ENCODE results near the gene TKT.
A peak's percentile ranks its signal among the peaks of the same experiment; 100 is the strongest.
"Not testable (repeated sequence)": the region's sequence is repeated elsewhere in the genome, so short reads cannot be mapped to it uniquely, and the experiment has no call there.

The TKT gene, protein sequence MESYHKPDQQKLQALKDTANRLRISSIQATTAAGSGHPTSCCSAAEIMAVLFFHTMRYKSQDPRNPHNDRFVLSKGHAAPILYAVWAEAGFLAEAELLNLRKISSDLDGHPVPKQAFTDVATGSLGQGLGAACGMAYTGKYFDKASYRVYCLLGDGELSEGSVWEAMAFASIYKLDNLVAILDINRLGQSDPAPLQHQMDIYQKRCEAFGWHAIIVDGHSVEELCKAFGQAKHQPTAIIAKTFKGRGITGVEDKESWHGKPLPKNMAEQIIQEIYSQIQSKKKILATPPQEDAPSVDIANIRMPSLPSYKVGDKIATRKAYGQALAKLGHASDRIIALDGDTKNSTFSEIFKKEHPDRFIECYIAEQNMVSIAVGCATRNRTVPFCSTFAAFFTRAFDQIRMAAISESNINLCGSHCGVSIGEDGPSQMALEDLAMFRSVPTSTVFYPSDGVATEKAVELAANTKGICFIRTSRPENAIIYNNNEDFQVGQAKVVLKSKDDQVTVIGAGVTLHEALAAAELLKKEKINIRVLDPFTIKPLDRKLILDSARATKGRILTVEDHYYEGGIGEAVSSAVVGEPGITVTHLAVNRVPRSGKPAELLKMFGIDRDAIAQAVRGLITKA

DNA sequence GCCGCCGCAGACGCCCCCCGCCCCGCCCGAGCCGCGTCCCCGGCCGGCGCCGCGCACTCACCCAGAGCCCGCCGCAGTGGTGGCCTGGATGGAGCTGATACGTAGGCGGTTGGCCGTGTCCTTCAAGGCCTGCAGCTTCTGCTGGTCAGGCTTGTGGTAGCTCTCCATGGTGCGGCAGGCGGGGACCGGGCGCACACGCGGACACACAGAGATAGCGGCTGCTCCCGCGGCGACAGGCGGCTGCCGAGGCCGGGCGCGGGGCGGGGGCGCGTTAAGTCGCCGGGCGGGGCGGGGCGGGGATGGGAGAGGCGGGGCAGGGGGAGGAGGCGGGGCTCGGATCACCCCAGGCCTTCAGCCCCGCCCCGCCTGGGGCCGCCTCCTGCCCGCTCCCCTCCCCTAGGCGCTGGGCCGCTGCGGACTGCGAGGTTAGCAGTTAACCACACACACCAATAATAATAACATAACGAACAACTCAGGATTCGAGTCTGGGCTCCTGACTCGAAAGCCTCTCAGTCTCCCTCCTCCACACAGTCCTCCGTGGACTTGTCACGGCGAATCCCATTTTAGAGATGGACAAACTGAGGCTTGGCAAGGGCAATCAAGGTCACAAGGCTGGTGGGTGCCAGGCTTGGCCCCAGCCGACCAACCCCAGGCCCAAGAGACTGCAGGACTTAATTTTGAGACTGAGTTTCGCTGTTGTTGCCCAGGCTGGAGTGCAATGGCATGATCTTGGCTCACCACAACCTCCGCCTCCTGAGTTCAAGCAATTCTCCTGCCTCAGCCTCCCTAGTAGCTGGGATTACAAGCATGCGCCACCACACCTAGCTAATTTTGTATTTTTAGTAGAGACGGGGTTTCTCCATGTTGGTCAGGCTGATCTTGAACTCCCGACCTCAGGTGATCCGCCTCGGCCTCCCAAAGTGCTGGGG is at the start of gene TKT:
TSS of gene TKT (minus strand) at position 248 of the 929 bp plus-strand sequence. CDS start at position 168, 80 bp downstream.
- peak; percentile 69 for DNase-seq

DNA sequence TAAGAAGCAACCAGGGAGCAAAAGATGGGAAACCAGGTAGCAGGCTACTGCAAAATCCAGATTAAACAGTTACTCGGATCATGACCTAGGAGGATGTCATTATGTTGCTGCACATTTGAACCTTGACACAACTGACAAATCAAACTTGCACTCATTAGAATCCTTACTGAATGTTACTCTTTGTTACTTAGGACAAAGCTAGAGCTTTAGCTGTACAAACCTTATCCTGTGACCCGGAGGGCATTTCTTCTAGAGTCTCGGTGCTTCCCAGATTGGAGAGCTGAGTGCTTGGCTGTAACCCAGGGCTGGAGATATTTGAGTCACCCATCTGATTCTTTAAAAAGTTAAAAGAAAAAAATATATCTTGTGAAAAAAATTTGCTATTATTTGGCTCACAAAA is 48.1 kb upstream of the TKT start:
- no peak for DNase-seq

DNA sequence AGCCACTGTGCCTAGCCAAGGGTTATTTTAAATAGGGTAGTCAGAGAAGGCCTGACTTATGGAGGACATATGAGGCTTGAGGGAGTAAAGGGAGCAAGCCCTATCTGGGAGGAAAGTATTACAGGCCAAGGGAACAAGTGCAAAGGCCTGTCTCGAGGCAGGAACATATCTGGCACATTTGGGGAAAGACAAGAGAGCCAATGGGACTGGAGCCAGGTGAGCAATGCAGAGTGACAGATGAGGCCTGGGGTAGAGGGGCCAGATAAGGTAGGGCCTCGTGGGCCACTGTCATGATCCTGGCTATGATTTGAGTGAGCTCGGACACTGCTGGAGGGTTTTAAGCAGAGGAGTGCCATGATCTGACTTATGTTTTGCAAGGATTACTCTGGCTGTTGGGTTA is 47.7 kb upstream of the TKT start:
- DNase-seq = no peak

DNA sequence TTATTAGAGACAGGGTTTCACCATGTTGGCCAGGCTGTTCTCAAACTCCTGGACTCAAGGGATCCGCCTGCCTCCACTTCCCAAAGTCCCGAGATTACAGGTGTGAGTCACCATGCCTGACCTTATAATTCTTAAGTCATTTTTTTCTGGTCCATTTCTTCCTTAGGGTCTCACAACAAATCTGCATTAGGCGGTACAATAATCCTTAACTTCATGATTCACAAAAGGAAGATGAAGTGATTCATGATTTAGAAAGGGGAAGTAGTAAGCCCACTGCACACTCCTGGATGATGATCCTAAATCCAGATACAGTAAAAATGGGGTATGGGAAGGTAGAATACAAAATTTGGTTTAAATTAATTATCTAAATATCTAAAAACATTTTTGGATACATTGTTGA is 45.0 kb upstream of the TKT start:
- no peak for DNase-seq

DNA sequence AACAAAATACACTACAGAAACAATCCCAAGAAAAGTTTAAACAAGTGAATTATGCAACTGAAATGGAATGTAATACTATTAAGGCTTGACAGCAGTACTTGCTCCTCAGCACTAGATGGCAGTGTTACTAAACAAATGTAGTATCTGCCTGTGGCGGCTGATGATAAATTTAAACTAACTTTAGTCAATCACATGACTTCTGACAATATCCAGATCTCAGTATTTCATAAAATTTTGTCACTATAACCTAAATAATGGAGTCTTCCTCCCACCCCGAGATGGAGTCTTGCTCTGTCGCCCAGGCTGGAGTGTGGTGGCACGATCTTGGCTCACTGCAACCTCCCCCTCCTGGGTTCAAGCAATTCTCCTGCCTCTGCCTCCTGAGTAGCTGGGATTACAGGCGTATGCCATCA is 43.8 kb upstream of the TKT start:
- not testable (repeated sequence) for DNase-seq

DNA sequence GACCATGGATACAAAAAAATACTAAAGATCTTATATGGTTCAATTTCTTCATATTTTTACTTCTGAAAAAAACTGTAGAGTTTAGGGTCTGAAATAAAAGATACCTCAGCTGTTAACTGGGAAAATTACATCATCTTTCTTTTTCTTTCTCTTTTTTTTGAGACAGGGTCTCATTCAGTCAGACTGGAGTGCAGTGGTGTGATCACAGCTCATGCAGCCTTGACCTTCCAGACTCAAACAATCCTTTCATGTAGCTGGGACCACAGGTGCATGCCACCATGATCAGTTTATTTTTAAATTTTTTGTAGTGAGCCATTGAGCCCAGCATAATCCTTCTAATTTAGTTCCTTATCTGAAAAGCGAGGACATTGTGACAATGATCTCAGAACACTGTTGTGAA is 39.6 kb upstream of the TKT start:
- no peak for DNase-seq

DNA sequence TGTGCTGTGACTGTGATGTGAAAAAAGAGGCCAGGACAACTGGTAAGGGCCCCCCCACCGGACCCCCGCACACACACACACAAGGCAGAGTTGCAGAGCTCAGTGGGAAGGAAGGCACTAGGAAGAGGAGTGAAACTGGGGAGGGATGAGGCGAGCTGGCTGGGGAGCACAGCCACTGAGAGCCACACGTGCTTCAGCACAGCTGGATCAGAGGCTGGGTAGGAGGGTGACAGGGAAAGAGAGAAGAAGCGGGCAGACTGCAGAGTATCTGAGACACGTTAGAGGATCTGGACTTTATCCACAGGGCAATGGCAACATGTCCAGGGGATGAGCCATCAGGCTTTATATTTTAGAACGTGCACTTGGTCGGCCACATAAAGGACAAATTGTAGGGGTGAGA is 38.0 kb upstream of the TKT start:
- DNase-seq = no peak

DNA sequence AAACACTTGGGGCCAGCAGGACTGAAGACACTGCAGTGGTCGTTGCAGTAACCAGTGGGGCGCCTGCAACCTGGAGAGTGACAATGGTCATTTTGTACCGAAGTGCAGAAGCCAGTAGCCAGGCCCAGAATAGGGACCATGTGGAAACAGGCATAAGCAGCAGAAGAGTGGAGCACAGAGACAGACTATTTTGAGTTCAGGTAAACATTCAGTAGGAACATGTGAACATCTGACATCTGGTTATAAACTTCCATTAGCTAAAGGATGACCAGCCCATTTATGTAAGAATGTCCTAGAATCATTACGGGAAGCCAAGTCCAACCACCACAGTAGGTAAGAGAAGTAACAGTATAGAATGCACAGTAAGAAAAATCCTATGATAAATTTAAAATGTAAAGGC is 32.4 kb upstream of the TKT start:
- DNase-seq = no peak

DNA sequence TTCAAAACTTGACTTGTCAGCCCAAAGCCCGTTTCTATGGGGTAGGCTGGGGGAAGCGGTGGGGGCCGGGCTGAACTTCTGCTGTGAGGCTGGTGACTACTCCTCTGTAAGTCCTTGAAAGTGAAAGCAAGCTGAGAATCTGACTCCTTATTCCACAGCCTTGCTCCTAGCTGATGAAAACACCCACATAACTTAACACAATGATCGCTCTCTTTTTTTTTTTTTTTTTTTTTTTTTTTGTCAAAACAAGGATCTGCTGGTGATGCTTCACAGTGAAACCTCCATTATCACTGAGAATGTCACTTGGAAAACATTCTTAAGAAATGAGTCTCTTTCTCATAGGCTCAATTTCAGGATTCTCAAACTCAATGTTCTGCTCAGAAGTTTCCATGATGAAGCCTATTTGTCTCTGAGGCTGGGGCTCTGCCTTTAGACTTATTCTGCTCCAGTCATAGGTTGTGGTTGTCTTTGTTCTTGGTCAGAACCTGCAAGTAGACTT is 31.4 kb upstream of the TKT start:
- no peak for DNase-seq

DNA sequence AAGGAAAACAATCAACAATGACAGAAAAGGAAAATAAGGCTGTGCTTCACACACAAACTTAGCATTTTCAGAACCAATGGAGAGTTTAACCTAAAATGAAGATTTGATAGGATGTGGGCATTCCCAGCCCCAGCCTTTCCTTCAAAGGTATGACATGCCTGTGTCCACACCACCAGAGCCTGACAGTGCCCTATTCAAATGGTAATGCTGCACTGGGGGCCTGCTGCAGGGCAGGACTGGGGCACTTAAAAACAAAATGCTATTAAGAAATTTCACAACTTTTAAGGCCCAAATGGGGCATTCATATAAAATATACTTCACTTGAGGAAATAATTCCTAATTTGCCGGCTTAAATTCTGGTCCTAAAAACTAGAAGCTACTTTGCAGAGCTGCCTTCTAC is 30.9 kb upstream of the TKT start:
- no peak for DNase-seq

DNA sequence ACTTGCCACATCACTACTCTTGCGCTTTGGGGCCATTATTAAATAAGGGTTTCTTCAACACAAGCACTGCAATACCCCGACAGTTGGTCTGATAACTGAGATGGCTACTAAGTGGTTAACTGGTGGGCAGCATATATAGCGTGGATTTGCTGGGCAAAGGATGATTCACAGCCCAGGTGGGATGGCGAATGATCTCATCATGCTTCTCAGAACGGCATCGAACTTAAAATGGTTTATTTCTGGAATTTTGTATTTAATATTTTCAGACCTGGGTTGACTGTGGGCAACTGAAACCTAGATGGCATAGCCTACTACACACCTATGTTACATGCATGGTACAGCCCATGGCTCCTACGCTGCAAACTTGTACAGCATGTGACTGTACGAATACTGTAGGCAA is 26.8 kb upstream of the TKT start:
- no peak for DNase-seq

DNA sequence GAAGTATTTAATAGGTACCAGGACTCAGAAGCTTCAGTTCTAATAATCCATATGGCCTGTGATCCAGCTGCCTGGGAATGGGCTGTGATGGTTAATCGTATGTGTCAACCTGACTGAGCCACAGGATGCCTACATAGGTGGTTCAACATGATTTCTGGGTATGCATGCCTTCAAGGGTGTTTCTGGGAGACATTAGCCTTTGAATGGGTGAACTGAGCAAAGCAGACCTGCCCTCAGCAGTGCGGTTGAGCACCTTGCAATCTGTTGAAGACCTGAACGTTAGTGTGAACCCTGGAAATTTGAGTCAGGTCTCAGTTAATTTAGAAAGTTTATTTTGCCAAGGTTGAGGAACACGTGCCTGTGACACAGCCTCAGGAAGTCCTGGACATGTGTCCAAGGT is 22.8 kb upstream of the TKT start:
- DNase-seq = no peak

DNA sequence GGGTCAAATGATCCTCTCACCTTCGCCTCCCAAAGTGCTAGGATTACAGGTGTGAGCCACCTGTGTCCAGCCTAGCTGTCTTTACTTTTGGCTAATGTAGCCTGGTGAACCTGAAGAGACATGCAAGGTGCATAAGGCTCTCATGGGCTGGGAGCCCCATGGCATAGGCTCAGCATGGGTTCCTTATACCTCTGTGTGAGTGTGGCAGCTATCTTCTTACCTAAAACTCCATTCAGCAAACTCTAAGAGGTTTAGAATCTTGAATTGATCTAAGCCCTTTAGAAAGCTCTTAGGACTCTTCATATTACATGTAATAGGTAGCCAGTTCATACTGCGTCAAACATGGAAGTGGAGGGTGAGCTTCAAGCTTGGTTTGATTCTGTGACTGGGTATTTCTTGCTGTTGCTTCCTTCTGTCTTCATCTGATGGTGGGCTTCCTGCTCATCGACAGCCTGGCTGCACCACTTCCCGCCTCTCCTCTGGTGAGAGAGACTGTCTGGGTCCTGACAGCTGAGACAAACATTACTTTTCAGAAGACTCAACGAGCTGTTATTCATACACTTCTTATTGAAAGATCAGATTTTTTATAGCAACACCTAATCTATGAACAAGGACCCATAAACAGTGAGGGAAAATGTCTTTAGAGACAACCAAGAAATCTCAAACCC is 19.2 kb upstream of the TKT start:
- DNase-seq = no peak

DNA sequence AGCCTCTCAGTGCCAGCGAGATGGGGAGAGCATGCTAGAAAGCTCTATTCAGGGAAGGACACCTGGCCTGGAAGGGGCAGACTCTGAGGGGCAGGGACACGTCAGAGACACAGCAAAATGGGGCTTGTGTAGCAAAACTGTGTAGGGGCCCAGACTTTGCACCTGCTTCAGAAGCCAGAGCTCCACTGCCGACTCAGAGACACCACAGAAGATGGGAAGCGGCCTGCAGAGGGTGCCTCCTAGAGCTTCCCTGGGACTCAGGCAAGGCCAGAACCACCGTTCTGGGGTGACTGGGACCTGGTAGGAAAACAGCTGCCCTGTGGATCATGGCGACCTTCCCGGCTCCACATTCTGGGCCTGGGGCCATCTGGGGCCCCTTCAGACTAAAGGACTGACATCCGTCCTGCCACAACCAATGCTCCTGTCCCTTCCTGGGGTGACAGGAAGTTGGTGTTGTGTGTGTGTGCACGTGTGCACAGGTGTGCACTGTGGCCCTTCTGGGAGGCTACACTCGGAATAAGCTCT is 17.4 kb upstream of the TKT start:
- DNase-seq = no peak

DNA sequence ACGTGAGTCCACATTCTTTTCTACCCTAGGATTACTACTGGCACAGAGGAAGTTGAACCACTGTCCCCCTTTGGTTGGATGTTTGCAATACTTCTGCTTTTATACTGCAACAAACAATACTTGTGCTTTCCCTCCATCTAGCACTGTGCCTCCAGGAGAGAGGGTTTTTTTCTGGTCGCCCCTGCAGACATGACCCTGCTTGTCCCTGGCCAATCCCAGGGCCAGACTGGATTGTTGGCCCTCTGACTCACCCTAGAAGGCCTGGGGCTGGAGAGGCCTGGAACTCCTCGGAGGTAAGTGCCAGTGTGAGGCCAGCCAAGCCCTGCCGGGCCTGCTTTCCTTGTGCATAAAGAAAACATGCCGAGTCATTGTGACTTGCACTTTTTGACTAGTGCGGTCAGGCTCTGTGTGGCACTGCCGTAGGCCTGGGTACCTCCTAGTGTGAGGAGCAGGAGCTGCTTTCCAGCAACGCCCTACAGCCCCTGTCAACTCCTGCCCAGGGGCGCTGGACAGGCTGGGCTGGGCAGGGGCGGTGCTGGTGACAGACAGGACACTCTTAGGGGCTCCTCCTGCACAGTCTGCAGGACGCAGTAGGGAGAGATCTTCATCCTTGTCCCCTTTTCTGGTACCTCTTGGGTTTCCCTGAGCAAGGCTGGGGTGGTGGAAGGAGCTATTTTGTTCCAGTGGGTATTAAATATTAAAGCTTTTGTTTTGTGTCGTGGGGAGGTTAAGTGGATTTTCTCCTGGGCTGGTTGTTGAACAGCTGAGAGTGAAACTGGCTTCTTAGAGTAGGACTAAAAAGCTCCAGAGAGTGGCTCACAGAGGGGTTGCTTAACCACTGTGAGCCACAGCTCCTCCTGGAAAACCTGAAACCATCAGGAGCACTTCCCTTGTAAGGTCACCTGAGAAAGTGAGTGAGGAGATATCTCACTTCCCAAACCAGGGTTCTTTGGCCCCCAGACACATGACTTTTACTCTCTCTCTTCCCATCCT is 14.4 kb upstream of the TKT start:
- DNase-seq = no peak

DNA sequence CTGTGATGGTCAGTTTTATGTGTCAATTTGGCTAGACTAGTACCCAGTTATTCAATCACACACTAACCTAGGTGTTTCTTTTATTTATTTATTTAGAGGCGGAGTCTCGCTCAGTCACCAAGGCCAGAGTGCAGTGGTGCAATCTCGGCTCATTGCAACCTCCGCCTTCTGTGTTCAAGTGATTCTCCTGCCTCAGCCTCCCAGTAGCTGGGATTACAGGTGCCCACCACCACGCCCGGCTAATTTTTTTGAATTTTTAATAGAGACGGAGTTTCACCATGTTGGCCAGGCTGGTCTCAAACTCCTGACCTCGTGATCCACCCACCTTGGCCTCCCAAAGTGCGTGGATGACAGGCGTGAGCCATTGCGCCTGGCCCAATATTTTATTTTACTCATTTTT is 13.4 kb upstream of the TKT start:
- DNase-seq = not testable (repeated sequence)

DNA sequence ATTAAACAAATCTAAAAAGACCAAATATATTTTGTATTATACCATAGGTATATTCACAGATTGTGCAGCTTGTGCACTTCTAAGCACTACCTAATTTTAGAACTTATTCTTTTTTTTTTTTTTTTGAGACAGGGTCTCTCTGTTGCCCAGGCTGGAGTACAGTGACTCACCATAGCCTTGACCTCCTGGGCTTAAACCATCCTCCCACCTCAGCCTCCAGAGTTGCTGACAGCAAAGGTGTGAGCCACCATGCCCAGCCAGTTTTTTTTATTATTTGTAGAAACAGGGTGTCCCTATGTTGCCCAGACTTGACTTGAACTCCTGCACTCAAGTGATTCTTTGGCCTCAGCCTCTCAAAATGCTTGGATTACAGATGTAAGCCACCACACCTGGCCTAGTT is 11.9 kb upstream of the TKT start:
- DNase-seq = no peak

DNA sequence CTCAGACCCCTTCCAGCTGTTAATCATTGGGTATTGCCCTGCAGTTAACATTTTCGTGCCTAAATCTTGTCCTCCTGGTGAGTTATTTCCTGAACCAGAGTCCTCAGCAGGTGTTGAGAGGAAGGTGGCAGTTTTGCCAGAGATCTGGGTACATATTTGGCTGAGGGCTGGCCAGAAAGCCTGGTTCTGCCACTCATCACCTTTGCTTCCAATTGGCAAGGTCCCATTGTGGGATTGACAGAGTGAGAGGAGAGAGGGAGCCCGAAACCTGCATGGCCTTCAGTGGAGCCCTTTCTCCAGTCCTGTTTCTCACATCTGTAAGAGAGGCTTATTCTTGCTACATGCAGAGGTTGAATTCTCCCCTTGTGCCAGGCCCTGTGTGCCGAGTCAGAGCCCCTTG is 8.9 kb upstream of the TKT start:
- DNase-seq = no peak

DNA sequence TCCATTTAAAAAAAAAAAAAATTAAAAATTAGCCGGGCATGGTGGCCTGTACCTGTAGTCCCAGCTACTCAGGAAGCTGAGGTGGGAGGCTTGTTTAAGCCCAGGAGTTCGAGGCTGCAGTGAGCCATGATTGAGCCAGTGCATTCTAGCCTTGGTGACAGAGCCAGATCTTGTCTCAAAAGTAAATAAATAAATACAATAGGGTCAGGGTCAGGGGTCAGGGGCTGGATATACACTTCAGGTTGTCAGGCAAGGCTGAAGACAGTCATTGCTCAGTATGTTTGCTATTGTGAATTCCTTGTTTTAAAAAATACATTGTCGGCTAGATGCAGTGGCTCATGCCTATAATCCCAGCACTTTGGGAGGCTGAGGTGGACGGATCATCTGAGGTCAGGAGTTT is 8.1 kb upstream of the TKT start:
- no peak for DNase-seq

DNA sequence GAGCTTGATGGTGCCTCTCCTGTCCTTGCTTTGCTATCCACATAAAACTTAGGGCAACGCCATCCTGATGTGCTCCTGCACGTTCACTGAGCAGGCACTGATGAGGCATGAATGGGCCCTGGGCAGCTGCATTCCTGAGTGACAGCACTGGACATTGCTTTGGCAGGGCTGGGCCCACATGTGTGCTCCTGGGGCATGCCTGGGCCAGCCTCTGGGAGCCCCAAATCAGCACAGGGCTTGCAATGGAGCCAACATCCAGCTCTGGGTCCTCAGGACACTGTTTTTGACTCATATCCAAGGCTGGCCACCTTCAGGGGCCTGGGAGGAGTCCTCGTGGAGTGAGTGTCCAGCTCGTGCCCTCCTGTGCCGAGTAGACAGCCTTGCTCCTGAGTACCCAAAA is 5.9 kb upstream of the TKT start:
- DNase-seq = no peak

DNA sequence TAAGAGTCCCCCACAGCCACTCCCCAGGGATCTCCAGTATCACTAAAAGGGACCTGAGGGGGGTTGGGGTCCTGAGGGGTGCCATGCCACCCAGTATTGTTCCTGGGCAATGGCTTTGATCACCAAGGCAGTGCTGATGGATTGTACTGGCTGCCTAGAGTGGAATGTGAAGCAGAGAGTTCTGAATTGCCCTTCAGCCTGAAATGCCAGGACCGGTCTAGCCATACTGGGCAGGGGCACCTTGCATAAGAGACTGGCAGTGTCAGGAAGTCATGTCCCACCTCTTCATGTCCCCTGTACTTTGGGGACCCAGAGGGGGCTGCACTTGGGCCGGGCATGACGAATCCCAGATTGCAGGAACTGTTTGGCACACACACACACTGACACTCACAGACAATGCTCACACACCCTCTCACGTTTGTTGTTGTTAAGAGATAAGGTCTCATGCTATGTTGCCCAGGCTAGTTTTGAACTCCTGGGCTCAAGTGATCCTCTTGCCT is 4.5 kb upstream of the TKT start:
- no peak for DNase-seq

Measured in activated T-cell treated with anti-CD3 and anti-CD28 coated beads for 4 hours (primary cell).